Endothelial cell of umbilical vein (primary cell): ENCODE results near the gene PRAC2. TPM values are rescaled to one million over a fixed set of nuclear protein-coding genes. Genes with fewer than 3 reads are reported as not detected.

Experiments used
- BruUV-seq: library from RNA; stranded (reverse); fragments of 400-500 nt; replicated peaks from 2 replicates; lab custom pipeline; 2021; lab: Mats Ljungman, UMichigan
- CTCF ChIA-PET: fragments of 300-600, 350-600 bp; sonication (Branson Sonifier 250); formaldehyde crosslinking; loops from one replicate; lab custom pipeline; 2021; ENCODE audit warnings: antibody characterized with exemption, inconsistent platforms; lab: Charles Lee
- POLR2A ChIA-PET: fragments of 300-600, 350-600 bp; sonication (Branson Sonifier 250); formaldehyde crosslinking; loops from one replicate; lab custom pipeline; 2021; ENCODE audit warnings: antibody characterized with exemption, inconsistent platforms; lab: Charles Lee
- DNase-seq: peaks from one replicate; pipeline ENCODE4 v3.0.0-alpha.2; 2011; ENCODE audit warnings: low read depth, low spot score
- FAIRE-seq: peaks from 2 replicates; lab custom pipeline; 2011; peaks lifted over from hg19 to GRCh38; lab: Jason Lieb, UNC
- H2AFZ ChIP-seq: 2 replicates; pipeline ENCODE4 v1.6.0; 2012; ENCODE audit warnings: low read depth, low read length, control low read depth, inconsistent platforms
- H3K27ac ChIP-seq: 2 replicates; pipeline ENCODE4 v1.5.1; 2011; ENCODE audit warnings: low read depth, mild to moderate bottlenecking, control low read depth, low read length, moderate library complexity; ENCODE audit not compliant: insufficient read depth
- H3K27me3 ChIP-seq, 2 experiments: 2 replicates each; pipeline versions ENCODE4 v1.6.0 to v1.6.1; 2011; ENCODE audit warnings: low read length in 2 of 2, mixed read lengths in 1 of 2; ENCODE audit not compliant: control insufficient read depth in 2 of 2, insufficient read depth in 2 of 2
- H3K36me3 ChIP-seq, 2 experiments: 2 replicates in 1 of 2; 3 replicates in 1 of 2; pipeline ENCODE4 v1.5.1; 2011; ENCODE audit warnings: low read length in 2 of 2, mild to moderate bottlenecking in 1 of 2, moderate library complexity in 1 of 2; ENCODE audit not compliant: control insufficient read depth in 2 of 2, insufficient read depth in 2 of 2; ENCODE audit errors: extremely low read depth in 1 of 2
- H3K4me1 ChIP-seq: 3 replicates; pipeline ENCODE4 v1.5.1; 2011; ENCODE audit warnings: mild to moderate bottlenecking, low read length; ENCODE audit not compliant: control insufficient read depth, insufficient read depth; ENCODE audit errors: extremely low read depth
- H3K4me2 ChIP-seq: 2 replicates; pipeline ENCODE4 v1.6.1; 2011; ENCODE audit warnings: low read length, control low read depth, mixed read lengths; ENCODE audit not compliant: insufficient read depth
- H3K4me3 ChIP-seq, 3 experiments: fragments of 200-600 bp in 1 of 3; sonication (generic), shearing (Covaris generic) in 1 of 3; replicated peaks in 1 of 3; 2 replicates each; pipeline ENCODE4 v1.5.1; 2011 to 2016; ENCODE audit warnings: control low read depth in 3 of 3, low read length in 3 of 3, mild to moderate bottlenecking in 2 of 3, inconsistent platforms in 1 of 3, low read depth in 1 of 3, moderate library complexity in 1 of 3; ENCODE audit not compliant: insufficient read depth in 1 of 3
- H3K79me2 ChIP-seq: 2 replicates; pipeline ENCODE4 v1.6.0; 2012; ENCODE audit warnings: low read length, inconsistent platforms; ENCODE audit not compliant: control insufficient read depth, insufficient read depth
- H3K9ac ChIP-seq: replicated peaks from 2 replicates; pipeline ENCODE3; 2011; ENCODE audit warnings: low read length, control low read depth; ENCODE audit not compliant: insufficient read depth; ENCODE audit errors: extremely low read depth
- H3K9me1 ChIP-seq: replicated peaks from 3 replicates; pipeline ENCODE4 v1.6.0; 2011; ENCODE audit warnings: mild to moderate bottlenecking, low read length; ENCODE audit not compliant: control insufficient read depth, insufficient read depth; ENCODE audit errors: extremely low read depth
- H3K9me3 ChIP-seq: replicated peaks from 2 replicates; pipeline ENCODE4 v1.5.1; 2012; ENCODE audit warnings: low read length, inconsistent platforms; ENCODE audit not compliant: control insufficient read depth, insufficient read depth
- H4K20me1 ChIP-seq: replicated peaks from 2 replicates; pipeline ENCODE3; 2011; ENCODE audit warnings: mild to moderate bottlenecking, low read length; ENCODE audit not compliant: control insufficient read depth, insufficient read depth; ENCODE audit errors: extremely low read depth
- CTCF ChIP-seq, 2 donors: IDR thresholded peaks; 1 replicate in 1 of 2; 2 replicates in 1 of 2; pipeline ENCODE4 v1.5.1; 2011; ENCODE audit warnings: low read length in 2 of 2, mild to moderate bottlenecking in 2 of 2, moderate library complexity in 2 of 2, control low read depth in 1 of 2, inconsistent platforms in 1 of 2, low read depth in 1 of 2; ENCODE audit not compliant: insufficient read depth in 1 of 2; ENCODE audit errors: extremely low read depth in 1 of 2
- EZH2 ChIP-seq: IDR thresholded peaks from 2 replicates; pipeline ENCODE4 v1.6.1; 2012; ENCODE audit warnings: borderline replicate concordance, low read depth, mild to moderate bottlenecking, moderate library complexity, low read length, inconsistent platforms; ENCODE audit not compliant: severe bottlenecking
- POLR2A ChIP-seq: IDR thresholded peaks from 2 replicates; pipeline ENCODE4 v1.6.1; 2012; ENCODE audit warnings: low read depth, mild to moderate bottlenecking, control low read depth, low read length
- dilution Hi-C: fragments of 300-500 bp; cut with MboI; formaldehyde crosslinking; loops from one replicate; pipeline ENCODE4 v1.15.0; 2019; ENCODE audit warnings: low sequenced_read_pairs; ENCODE audit not compliant: extremely low pct_ligation_motif_present
- intact Hi-C: fragments of 100-400 bp; cut with micrococcal nuclease; formaldehyde crosslinking; loops from one replicate; pipeline ENCODE4 v1.10.0; 2022
- polyA plus RNA-seq, 4 experiments: library from polyadenylated mRNA; depleted of rRNA in 3 of 4; stranded (reverse) in 3 of 4; unstranded in 1 of 4; fragments of >200 nt; gene quantifications; 2 replicates each; pipeline versions ENCODE4 v1.2.1 to v1.2.3, GENCODE V29; 2011 to 2012; ENCODE audit warnings: missing spikeins in 1 of 4
- total RNA-seq: library from RNA; stranded (reverse); gene quantifications from 2 replicates; pipeline ENCODE4 v1.2.3, GENCODE V29; 2021

PRAC2 gene
- total and polyA plus RNA-seq, 2 donors (not counting 3 experiments of a cell fraction or from before 2014, with no cell fraction given), result not detected

GRCh38 chr17:48725288-48726064 lies 2.5 kb downstream of the PRAC2 start:
- POLR2A ChIA-PET, result no interaction called here
- H3K36me3 ChIP-seq, result no peaks in the 10 kb centered on the region
- no peak overlapping the region for H3K4me3 ChIP-seq
- peaks cover 93 to 98% of the 10 kb centered on the region in 2 experiments for H3K27me3 ChIP-seq
- H3K9me3 ChIP-seq, result no peaks in the 10 kb centered on the region
- TF ChIP-seq EZH2, result peak; percentile 93
- no peak for TF ChIP-seq CTCF (IDR thresholded peaks at IDR 0.05; ENCODE audit: extremely low read depth in 1 of 2, insufficient read depth in 1 of 2, low read depth in 1 of 2, low read length in 2 of 2)
- TF ChIP-seq POLR2A, result no peak
- H3K4me1 ChIP-seq, result peaks cover 5% of the 10 kb centered on the region
- FAIRE-seq (no peak), DNase-seq (no peak)
- H3K9ac ChIP-seq, result no peak overlapping the region
- no peak overlapping the region for H3K27ac ChIP-seq
- no TSS peak for BruUV-seq
- no peaks in the 10 kb centered on the region for H3K9me1 ChIP-seq
- no peaks in the 10 kb centered on the region for H3K79me2 ChIP-seq
- no peak overlapping the region for H3K4me2 ChIP-seq
- H2AFZ ChIP-seq, result no peak overlapping the region
- intact Hi-C loops (loop anchor here (2.0 kb wide), 1 partner anchor 47 kb away; no protein-coding TSS in a partner anchor), dilution Hi-C loops (no loop called here)
- CTCF ChIA-PET, result interaction anchor here (0.6 to 7.5 kb wide), 37 partner anchors 8 to 307 kb away, joined by 3 to 312 read pairs (median 8); partner anchors contain the start of gene TTLL6
- H4K20me1 ChIP-seq, result no peaks in the 10 kb centered on the region
